ENCODE data around the gene ALDH18A1.
"Not testable (repeated sequence)": the region's sequence is repeated elsewhere in the genome, so short reads cannot be mapped to it uniquely, and the experiment has no call there.

ALDH18A1 gene

GRCh38 chr10:95656291-95657164 lies at the start of gene ALDH18A1:
TSS of gene ALDH18A1 (minus strand) at chr10:95656711. CDS start at chr10:95653377, 3,334 bp downstream.
- DNase-seq, result peak; percentile 74 to 88 (median 84)

- DNase-seq, result no peak
These were observed 41.9 kb upstream of the ALDH18A1 start for GRCh38 chr10:95698415-95698814.

- DNase-seq, result no peak
These were observed 40.9 kb upstream of the ALDH18A1 start for GRCh38 chr10:95697429-95697828.

GRCh38 chr10:95694665-95695064 lies 38.2 kb upstream of the ALDH18A1 start:
- no peak for DNase-seq

GRCh38 chr10:95693668-95694534 lies 37.4 kb upstream of the ALDH18A1 start, which contains the start of gene TCTN3:
TSS of gene TCTN3 (minus strand) at chr10:95693927. CDS start at chr10:95693899, 28 bp downstream.
- peak; percentile 87 to 97 (median 90) for DNase-seq

GRCh38 chr10:95693071-95693667 lies 36.7 kb upstream of the ALDH18A1 start:
- no peak for DNase-seq

- DNase-seq, result no peak
These were observed 34.8 kb upstream of the ALDH18A1 start for GRCh38 chr10:95691281-95691680.

GRCh38 chr10:95688648-95689047 lies 32.1 kb upstream of the ALDH18A1 start:
- no peak for DNase-seq

GRCh38 chr10:95683966-95684365 lies 27.5 kb upstream of the ALDH18A1 start:
- no peak for DNase-seq

GRCh38 chr10:95675403-95676116 lies 19.0 kb upstream of the ALDH18A1 start:
- DNase-seq, result no peak

- no peak for DNase-seq
These were observed 18.1 kb upstream of the ALDH18A1 start for GRCh38 chr10:95674643-95675042.

- DNase-seq, result not testable (repeated sequence)
These were observed 16.1 kb upstream of the ALDH18A1 start for GRCh38 chr10:95672641-95673040.

GRCh38 chr10:95664543-95664942 lies 8.0 kb upstream of the ALDH18A1 start:
- DNase-seq, result no peak

GRCh38 chr10:95663496-95663895 lies 7.0 kb upstream of the ALDH18A1 start:
- no peak for DNase-seq

- DNase-seq, result no peak
These were observed 5.3 kb upstream of the ALDH18A1 start for GRCh38 chr10:95661818-95662217.

- no peak for DNase-seq
These were observed 3.8 kb upstream of the ALDH18A1 start for GRCh38 chr10:95660283-95660682.

- no peak for DNase-seq
These were observed 739 bp upstream of the ALDH18A1 start for GRCh38 chr10:95657250-95657649.

GRCh38 chr10:95655571-95656290 lies 780 bp downstream of the ALDH18A1 start:
- peak in 2 of 4 experiments; percentile 8 to 24 for DNase-seq

- DNase-seq, result no peak
These were observed 2.6 kb downstream of the ALDH18A1 start for GRCh38 chr10:95653895-95654294.

GRCh38 chr10:95651346-95652060 lies 5.0 kb downstream of the ALDH18A1 start:
- no peak for DNase-seq

- DNase-seq, result no peak
These were observed 6.3 kb downstream of the ALDH18A1 start for GRCh38 chr10:95650232-95650631.
